Coronary artery (tissue), 2 donors: ENCODE data around the gene USP34.

Experiments used
- DNase-seq: peaks from one replicate; pipeline ENCODE4 v3.0.0-alpha.2; 2017; ENCODE audit warnings: low spot score
- H3K27ac ChIP-seq, 2 donors: fragments of 200-600 bp; sonication (generic); one replicate each; pipeline ENCODE4 v1.5.1; 2016 to 2019
- H3K4me3 ChIP-seq: fragments of 200-600 bp; sonication (generic); 2 replicates; pipeline ENCODE4 v1.5.1; 2016; ENCODE audit warnings: mild to moderate bottlenecking, moderate library complexity
- TF ChIP-seq, protein P1 (sequence below): fragments of 200-600 bp; sonication (generic); IDR thresholded peaks from one replicate; pipeline ENCODE4 v1.5.1; 2019; ENCODE audit warnings: antibody characterized with exemption

Gene USP34

DNA sequence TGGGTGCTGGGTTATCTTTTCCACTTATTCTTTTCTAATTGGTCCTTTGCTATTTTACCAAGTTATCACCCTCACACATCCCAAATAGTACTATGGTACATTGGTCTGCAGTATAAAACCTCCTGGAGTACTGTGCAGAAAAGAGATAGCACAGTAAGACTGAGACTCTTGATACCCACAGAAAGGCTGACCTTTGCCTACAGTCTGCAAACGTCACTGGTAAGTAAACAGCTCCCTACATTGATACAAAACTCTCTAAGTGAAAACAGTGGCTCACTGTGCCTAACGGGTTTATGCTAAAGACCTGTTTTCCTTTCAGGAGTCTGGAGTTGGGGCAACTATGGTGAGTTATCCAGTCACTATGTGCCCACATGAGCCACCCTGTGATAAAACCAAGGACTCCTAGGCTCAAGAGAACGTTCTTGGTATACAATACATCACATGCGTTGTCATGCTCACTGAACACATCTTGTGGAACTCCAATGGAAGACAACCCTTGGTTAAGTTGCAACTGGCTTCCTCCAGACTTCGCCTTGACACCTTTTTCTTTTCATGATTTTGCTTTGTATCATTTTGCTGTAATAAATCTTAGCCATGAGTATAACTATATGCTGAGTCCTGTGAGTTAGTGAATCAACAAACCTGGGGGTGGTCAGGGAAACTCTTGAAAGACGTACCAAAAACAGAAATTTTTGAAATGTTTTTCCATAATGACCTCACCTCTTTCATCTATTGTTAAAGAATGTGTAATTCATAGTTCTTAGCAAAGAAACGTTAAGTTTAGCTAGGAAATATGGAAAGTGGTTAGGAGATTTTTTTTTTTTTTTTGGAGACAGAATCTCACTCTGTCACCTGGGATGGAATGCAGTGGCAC is 204.0 kb downstream of the USP34 start:
- no peak for DNase-seq
- TF ChIP-seq, protein P1, sequence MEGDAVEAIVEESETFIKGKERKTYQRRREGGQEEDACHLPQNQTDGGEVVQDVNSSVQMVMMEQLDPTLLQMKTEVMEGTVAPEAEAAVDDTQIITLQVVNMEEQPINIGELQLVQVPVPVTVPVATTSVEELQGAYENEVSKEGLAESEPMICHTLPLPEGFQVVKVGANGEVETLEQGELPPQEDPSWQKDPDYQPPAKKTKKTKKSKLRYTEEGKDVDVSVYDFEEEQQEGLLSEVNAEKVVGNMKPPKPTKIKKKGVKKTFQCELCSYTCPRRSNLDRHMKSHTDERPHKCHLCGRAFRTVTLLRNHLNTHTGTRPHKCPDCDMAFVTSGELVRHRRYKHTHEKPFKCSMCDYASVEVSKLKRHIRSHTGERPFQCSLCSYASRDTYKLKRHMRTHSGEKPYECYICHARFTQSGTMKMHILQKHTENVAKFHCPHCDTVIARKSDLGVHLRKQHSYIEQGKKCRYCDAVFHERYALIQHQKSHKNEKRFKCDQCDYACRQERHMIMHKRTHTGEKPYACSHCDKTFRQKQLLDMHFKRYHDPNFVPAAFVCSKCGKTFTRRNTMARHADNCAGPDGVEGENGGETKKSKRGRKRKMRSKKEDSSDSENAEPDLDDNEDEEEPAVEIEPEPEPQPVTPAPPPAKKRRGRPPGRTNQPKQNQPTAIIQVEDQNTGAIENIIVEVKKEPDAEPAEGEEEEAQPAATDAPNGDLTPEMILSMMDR: no peak
- Histone ChIP-seq H3K27ac (no peak overlapping the region), H3K4me3 (no peak overlapping the region)

DNA sequence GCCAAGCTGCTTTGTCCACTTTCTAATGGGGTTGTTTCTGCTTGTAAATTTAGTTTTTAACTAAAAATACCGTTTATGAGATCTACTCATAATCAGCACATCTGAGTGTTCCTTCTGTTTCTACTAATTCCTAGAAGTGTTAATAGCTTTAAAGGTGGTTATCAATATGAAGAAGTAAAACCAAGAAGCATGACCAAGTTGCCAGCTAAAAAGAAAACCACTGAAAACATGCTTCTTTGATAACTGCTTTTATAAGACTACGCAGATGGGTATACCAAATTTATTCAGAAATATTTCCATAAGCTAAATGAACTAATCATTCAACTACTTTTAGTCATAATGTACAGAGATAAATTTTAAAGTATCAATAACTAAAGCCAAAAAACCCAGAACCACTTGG is 207.1 kb downstream of the USP34 start:
- DNase-seq: no peak
- TF ChIP-seq, protein P1: no peak
- H3K4me3 ChIP-seq: no peak overlapping the region

DNA sequence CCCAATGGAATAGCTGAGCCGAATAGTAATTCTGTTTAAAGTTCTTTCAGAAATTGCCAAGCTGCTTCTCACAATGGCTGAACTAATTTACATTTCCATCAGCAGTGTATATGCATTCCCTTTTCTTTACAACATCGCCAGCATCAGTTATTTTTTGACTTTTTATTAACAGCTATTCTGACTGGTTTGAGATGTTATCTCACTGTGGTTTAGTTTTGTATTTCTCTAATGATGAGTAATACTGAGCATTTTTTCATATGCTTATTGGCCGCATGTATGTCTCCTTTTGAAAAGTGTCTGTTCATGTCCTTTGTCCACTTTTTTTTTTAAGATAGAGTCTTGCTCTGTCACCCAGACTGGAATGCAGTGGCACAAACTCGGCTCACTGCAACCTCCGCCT is 208.2 kb downstream of the USP34 start:
- Histone ChIP-seq H3K4me3 (no peak overlapping the region), H3K27ac (no peak overlapping the region)
- TF ChIP-seq, protein P1: no peak
- DNase-seq: no peak

More for the DNA sequence above, 207.1 kb downstream of the USP34 start:
- H3K27ac ChIP-seq: no peak overlapping the region

DNA sequence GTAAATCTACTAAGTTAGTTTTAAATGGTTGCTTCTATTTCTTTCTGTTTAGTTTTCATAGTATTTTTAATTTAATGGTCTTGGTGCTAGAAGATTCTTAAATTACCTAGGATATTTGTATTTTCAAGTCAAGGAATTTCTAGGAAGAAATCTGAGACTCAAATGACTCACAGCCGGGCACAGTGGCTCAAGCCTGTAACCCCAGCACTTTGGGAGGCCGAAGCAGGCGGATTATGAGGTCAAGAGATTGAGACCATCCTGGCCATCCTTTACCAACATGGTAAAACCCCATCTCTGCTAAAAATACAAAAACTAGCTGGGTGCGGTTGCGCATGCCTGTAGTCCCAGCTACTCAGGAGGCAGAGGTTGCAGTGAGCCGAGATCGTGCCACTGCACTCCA is 213.4 kb downstream of the USP34 start:
- TF ChIP-seq, protein P1: no peak
- DNase-seq: no peak
- Histone ChIP-seq H3K27ac (no peak overlapping the region), H3K4me3 (no peak overlapping the region)

DNA sequence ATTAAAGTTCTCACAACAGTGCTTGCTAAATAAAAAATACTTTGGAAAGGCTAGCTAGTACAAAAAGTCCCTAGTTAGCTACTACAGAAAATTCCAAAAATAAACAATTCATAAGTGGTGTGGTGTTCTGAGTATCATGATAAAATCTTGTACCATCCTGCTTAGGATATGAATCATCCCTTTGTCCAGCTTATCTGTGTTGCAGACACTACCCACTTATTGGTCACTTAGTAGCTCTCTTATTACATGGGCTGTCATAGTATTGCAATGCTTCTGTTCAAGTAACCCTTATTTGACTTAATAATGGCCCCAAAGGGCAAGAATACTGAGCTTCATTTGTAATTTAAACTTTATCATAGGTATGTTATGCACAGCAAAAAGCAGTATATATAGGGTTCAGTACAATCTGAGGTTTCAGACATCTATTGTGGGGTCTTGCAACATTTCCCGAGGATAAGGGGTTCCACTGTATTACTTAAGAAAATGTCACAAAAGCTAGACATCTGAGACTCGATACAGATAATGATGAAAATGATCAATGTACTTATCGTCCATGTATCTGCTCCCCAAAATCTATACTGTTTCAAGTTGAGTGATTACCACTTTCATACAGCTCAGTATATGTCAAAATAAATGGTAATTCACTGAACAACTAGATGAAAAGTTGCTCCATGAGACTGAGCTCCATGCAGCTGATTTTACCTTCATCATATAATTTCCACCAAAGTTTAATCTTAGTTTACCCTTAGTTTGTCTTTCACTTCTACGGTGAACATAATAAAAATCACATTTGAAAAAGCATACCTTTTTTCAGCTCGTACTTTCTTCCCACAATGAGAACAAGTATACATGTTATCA is 215.1 kb downstream of the USP34 start:
- Histone ChIP-seq H3K4me3 (no peak overlapping the region), H3K27ac (no peak overlapping the region)
- TF ChIP-seq, protein P1: no peak
- DNase-seq: no peak

DNA sequence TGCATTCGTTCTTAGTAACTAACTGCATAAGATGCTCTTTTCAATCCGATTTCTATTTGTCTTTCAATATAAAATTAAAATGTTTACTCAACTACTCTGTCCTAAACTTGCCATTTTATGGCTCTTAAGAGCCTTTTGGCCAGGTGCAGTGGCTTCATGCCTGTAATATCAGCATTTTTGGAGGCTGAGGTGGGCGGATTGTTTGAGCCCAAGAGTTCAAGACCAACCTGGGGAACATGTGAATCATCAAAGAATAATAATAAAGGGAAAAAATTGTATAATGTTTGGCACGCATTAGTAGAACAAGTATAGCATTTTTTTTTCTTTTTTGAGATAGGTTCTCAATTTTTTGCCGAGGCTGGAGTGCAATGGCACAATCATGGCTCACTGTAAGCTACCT is 216.4 kb downstream of the USP34 start:
- no peak overlapping the region for H3K27ac ChIP-seq

More for the DNA sequence above, 216.4 kb downstream of the USP34 start:
- no peak for DNase-seq
- H3K4me3 ChIP-seq: no peak overlapping the region
- TF ChIP-seq, protein P1: no peak
